DOHH2 (cell line): ENCODE results near the gene EDAR.

Source experiments
- CTCF ChIP-seq: fragments of 200-600 bp; sonication (generic); IDR thresholded peaks from one replicate; pipeline ENCODE4 v1.5.1; 2014; ENCODE audit warnings: antibody characterized with exemption, mild to moderate bottlenecking, low read depth, low read length; ENCODE audit not compliant: poor library complexity, severe bottlenecking
- EZH2phosphoT487 ChIP-seq: fragments of 200-600 bp; sonication (generic); IDR thresholded peaks from 2 replicates; pipeline ENCODE4 v1.6.1; 2017; ENCODE audit warnings: borderline replicate concordance, mild to moderate bottlenecking, antibody characterized with exemption, low read length, moderate library complexity, mixed read lengths

- TF ChIP-seq CTCF (no peak), EZH2phosphoT487 (no peak)
Measured at GRCh38 chr2:108878276-108878675, 110.7 kb downstream of the EDAR start.
